ENCODE measurements around the gene ABAT.

ABAT gene

GRCh38 chr16:8713635-8714172 lies 39.3 kb downstream of the ABAT start:
- Histone ChIP-seq H4K20me1 (ENCODE audit: low read depth, low read length) (no peaks in the 10 kb centered on the region), H3K4me2 (ENCODE audit: low read depth, low read length, poor library complexity, severe bottlenecking) (no peak overlapping the region), H3K9me3 (ENCODE audit: insufficient read depth, low read length) (peaks cover 8% of the 10 kb centered on the region; the same call in 1 of the 2 replicates), H3F3A (ENCODE audit: insufficient read depth) (no peaks in the 10 kb centered on the region), H3K9ac (ENCODE audit: low read length) (no peak overlapping the region), H3K4me3 (ENCODE audit: insufficient read depth, low read length, poor library complexity, severe bottlenecking) (no peak overlapping the region), H3K9me2 (replicated peaks; ENCODE audit: insufficient read depth, low read length) (no peaks in the 10 kb centered on the region), H3K27me3 (ENCODE audit: low read length) (no peaks in the 10 kb centered on the region), H2AFZ (ENCODE audit: low read depth, low read length, severe bottlenecking) (no peak overlapping the region), H3K27ac (ENCODE audit: low read depth, low read length) (no peak overlapping the region), H3K36me3 (ENCODE audit: low read length) (no peaks in the 10 kb centered on the region), H3K79me2 (ENCODE audit: insufficient read depth, low read length) (no peaks in the 10 kb centered on the region)
- TF ChIP-seq EZH2phosphoT487 (conservative IDR thresholded peaks at IDR 0.05; ENCODE audit: low read length) (no peak), CTCF (IDR thresholded peaks at IDR 0.05; ENCODE audit: insufficient read depth, low read length, poor library complexity, severe bottlenecking) (no peak)

GRCh38 chr16:8714174-8714573 lies 39.8 kb downstream of the ABAT start:
- TF ChIP-seq EZH2phosphoT487 (conservative IDR thresholded peaks at IDR 0.05; ENCODE audit: low read length) (no peak), CTCF (IDR thresholded peaks at IDR 0.05; ENCODE audit: insufficient read depth, low read length, poor library complexity, severe bottlenecking) (no peak)
- Histone ChIP-seq H3K9me2 (replicated peaks; ENCODE audit: insufficient read depth, low read length) (no peaks in the 10 kb centered on the region), H3F3A (ENCODE audit: insufficient read depth) (no peaks in the 10 kb centered on the region), H3K9ac (ENCODE audit: low read length) (no peak overlapping the region), H3K36me3 (ENCODE audit: low read length) (no peaks in the 10 kb centered on the region), H3K79me2 (ENCODE audit: insufficient read depth, low read length) (no peaks in the 10 kb centered on the region), H3K27me3 (ENCODE audit: low read length) (no peaks in the 10 kb centered on the region), H3K27ac (ENCODE audit: low read depth, low read length) (no peak overlapping the region), H2AFZ (ENCODE audit: low read depth, low read length, severe bottlenecking) (no peak overlapping the region), H4K20me1 (ENCODE audit: low read depth, low read length) (no peaks in the 10 kb centered on the region), H3K4me3 (ENCODE audit: insufficient read depth, low read length, poor library complexity, severe bottlenecking) (no peak overlapping the region), H3K9me3 (ENCODE audit: insufficient read depth, low read length) (peaks cover 8% of the 10 kb centered on the region; the same call in 1 of the 2 replicates), H3K4me2 (ENCODE audit: low read depth, low read length, poor library complexity, severe bottlenecking) (no peak overlapping the region)

GRCh38 chr16:8714807-8715206 lies 40.4 kb downstream of the ABAT start:
- peaks cover 8% of the 10 kb centered on the region; the same call in 1 of the 2 replicates for H3K9me3 ChIP-seq (ENCODE audit: insufficient read depth, low read length)
- no peaks in the 10 kb centered on the region for H3F3A ChIP-seq (ENCODE audit: insufficient read depth)
- H3K4me2 ChIP-seq (ENCODE audit: low read depth, low read length, poor library complexity, severe bottlenecking): no peak overlapping the region
- no peaks in the 10 kb centered on the region for H3K36me3 ChIP-seq (ENCODE audit: low read length)
- no peaks in the 10 kb centered on the region for H3K27me3 ChIP-seq (ENCODE audit: low read length)
- H2AFZ ChIP-seq (ENCODE audit: low read depth, low read length, severe bottlenecking): no peak overlapping the region
- H3K4me3 ChIP-seq (ENCODE audit: insufficient read depth, low read length, poor library complexity, severe bottlenecking): no peak overlapping the region
- H4K20me1 ChIP-seq (ENCODE audit: low read depth, low read length): no peaks in the 10 kb centered on the region
- TF ChIP-seq EZH2phosphoT487 (conservative IDR thresholded peaks at IDR 0.05; ENCODE audit: low read length) (no peak), CTCF (IDR thresholded peaks at IDR 0.05; ENCODE audit: insufficient read depth, low read length, poor library complexity, severe bottlenecking) (no peak)
- H3K27ac ChIP-seq (ENCODE audit: low read depth, low read length): no peak overlapping the region
- no peaks in the 10 kb centered on the region for H3K79me2 ChIP-seq (ENCODE audit: insufficient read depth, low read length)
- H3K9ac ChIP-seq (ENCODE audit: low read length): no peak overlapping the region
- H3K9me2 ChIP-seq (replicated peaks; ENCODE audit: insufficient read depth, low read length): no peaks in the 10 kb centered on the region

All from SU-DHL-6 (cell line).